Endometrium (tissue), 2 donors: Measurements from ENCODE around the gene RGS10.
"Not testable (repeated sequence)": the region's sequence is repeated elsewhere in the genome, so short reads cannot be mapped to it uniquely, and the experiment has no call there.

Source experiments
- FAIRE-seq: peaks from 2 replicates; lab custom pipeline; 2012; peaks lifted over from hg19 to GRCh38; lab: Jason Lieb, UNC
- donor health status: control.
- donor health status: control.

RGS10 gene

DNA sequence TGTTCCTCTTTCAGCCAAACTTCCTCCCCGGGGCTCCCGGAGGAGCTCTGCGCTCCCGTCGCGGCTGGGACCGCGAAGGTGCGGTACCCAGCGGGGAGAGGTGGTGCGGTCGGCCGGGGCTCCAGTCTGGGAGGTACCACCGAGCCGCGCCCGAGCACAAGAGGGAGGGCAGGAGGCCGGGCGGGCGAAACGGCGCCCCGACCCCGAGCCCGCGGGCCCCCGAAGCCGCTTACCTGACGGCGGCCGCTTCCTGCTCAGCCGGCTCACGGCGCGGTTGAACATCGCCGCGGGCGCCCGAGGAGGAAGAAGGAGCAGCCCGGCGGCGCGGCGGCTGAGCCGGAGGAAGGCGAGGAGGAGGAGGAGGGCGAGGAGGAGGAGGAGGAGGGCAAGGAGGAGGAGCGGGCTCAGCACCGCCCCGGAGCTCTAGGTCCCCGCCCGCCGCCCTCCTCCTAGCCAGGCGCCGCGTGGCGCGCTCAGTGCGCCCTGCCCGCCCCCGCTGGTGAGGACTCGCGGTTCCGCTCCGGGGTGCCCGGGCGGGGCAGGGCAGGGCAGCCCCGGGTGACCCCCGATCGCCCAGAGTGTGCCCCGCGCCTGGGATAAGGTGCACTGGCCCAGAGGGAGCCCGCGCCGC lies at the start of gene RGS10:
TSS of gene RGS10 (minus strand) at position 363 of the 631 bp plus-strand sequence. CDS start at position 282, 81 bp downstream.
- no peak for FAIRE-seq

DNA sequence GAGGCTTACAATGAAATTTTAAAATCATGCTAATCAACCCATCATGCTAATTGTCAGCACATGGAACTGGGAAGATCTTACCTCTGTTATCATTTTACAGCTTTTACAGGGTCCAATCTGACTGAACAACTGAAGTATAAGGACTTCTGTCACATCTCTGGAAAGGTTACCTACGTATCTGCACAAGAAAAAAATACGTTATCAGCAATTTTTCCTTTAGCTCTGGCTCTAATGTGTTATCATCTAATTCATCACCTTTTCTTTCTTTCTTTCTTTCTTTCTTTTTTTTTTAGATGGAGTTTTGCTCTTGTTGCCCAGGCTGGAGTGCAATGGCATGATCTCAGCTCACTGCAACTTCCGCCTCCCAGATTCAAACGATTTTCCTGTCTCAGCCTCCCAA lies 45.6 kb upstream of the RGS10 start:
- FAIRE-seq, result no peak

DNA sequence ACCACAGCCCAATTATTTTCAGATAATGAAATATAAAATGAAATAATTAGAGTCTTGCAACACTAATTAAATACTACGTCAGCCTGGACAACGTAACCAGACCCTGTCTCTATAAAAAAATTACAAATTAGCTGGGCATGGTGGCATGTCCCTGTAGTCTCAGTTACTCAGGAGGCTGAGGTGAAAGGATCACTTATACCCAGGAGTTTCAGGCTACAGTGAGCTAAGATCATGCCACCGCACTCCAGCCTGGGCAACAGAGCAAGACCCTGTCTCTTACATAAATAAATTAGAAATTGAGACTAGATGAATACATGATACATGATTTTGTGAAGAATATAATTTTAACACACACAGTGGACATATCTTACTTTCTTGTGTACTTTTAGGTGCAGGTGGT lies 35.8 kb upstream of the RGS10 start:
- FAIRE-seq, result no peak

DNA sequence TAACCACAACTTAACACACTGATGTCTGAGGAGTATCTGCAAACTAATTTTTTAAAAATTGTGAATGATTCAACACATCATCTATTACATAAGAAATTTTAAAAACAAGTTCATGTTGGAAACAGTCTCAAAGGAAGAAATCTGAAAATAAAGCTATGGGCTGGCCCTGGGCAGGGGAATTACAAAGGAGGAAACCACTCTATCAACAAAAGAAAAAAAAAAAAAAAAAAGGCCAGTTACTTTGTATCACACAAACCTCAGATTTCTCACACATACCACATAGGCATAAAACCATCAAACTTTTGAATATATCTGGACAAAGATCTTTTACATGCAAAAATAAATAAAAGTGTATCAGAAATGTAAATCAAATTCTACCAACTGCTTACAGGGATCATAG lies 33.5 kb upstream of the RGS10 start:
- no peak for FAIRE-seq

DNA sequence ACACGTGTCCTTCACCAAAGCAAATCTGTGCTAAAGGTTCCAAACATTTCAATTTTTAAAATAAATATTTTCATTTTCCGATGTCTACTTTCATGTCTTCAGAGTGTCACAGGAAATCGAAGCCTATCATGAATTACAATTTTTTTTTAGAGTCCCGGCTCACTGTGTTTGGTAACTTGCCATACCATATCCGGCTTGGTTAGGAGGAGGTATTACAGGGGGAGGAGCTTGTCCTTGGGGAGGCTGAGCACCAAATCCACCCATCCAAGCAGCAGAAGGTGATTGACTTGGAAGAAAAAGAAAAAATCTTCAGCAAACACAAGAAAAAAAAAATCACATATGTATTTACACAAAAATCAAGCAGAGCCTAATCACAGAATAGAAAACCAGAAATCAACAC lies 33.0 kb upstream of the RGS10 start:
- FAIRE-seq, result no peak

DNA sequence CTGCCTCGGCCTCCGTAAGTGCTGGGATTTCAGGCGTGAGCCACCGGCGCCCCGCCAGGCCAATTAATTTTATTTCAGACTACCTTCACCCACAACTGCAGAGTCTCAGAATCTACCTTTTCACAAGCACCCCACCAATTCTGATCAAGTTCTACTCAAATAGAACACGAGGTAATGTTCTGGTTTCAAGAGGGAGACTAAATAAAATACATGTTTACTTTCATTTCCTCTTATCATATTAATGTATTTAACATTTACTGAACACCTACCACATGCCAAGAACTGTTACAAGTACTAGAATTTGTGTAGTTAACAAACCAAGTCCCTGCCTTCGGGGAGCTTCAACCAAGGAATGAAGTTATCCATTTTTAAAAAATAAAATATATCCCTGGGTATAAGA lies 25.5 kb upstream of the RGS10 start:
- FAIRE-seq, result no peak

DNA sequence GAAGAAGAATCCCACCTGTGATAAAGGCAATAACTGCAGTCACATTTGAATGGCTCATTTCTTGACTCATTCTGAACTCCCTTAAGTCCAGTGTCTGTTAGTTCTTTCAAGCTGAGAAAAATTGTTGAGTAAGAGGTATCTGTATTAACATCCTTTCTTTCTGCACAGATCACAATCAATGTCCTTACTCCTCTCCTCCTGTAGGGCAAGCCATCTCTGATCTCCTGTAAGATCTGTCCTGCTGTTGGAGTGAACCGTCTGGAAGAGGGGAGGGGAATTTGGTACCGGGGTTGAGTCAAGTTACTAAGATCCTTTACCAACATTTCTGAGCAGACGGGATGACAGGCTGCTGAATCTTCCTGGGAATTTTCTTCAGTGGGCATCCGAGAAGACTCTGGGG lies 19.6 kb upstream of the RGS10 start:
- FAIRE-seq, result no peak

- FAIRE-seq, result not testable (repeated sequence)
Observed at GRCh38 chr10:119559511-119559910, 17.0 kb upstream of the RGS10 start.

DNA sequence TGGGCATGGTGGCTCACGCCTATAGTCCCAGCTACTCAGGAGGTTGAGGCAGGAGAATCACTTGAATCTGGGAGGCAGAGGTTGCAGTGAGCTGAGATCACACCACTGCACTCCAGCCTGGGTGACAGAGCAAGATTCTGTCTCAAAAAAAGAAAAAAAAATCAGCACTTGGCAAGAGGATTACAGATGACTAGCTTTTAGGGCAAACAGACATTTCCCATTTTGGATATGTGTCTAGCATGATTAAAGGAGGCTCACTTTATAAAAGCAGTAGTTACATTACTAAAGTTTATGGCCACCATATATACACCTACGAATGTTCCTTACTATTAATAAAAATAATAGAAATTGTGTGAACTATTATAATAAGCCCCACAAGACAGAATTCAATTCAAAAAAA lies 13.6 kb upstream of the RGS10 start:
- not testable (repeated sequence) for FAIRE-seq

DNA sequence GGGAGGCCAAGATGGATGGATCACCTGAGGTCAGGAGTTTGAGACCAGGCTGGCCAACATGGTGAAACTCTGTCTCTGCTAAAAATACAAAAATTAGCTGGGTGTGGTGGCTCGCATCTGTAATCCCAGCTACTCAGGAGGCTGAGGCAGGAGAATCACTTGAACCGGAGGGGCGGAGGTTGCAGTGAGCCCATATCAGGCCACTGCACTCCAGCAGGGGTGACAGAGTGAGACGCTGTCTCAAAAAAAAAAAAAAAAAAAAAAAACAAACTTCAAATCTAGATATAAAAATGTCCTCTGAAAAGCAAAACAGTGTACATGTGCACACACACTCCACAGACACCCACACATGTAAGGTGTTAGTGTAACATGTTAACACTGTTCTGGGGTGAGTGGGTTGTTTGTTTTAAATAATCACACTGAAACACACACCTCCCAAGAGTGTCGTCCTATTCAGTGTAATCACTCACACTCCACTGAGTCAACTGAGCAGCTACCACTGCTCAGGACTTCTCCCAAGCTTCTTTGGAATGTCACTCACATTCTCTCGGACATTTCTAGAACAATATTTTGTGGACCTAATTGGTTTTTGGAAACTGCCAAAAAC lies 12.8 kb upstream of the RGS10 start:
- FAIRE-seq, result no peak

DNA sequence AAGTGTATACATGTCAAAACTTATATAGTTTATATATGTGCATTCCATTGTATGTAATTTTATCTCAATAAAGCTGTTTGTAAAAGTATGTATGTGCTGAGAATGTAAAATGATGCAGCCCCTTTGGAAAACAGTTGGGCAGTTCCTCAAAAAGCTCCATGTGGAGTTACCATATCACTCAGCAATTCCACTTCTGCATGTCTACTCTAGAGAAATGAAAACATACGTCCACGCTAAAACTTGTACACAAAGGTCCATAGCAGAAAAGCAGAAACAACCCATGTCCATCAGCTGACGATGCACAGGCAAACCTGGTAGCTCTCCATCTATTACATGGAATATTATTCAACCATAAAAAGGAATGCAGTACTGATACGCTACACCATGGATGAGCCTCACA lies 8.3 kb upstream of the RGS10 start:
- FAIRE-seq, result no peak

DNA sequence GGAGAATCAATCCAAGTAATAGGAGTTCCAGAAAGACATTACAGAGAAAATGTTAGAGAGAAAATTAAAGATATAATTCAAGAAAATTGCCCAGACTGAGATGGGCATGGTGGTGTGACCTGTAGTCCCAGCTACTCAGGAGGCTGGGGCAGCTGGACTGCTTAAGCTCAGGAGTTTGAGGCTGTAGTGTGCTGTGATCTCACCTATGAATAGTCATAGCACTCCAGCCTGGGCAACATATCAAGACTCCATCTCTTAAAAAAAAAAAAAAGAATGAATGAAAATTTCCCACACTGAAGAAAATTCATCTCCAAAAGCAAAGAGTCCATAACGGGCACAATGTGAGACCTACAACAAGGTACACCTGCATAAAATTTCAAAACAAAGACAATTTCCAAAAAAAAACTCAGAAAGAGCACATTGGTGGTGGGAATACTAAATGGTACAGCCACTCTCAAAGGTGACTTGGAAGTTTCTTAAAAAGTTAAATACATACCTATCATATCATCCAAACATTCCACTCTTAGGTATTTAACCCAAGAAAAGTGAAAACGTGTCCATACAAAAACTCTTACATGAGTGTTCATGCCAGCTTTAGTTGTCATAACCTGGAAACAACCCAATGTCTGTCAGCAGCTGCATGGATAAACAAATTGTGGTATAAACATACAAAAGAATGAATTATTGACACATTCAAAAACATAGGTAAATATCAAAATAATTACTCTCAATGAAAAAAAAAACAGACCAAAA lies 6.9 kb upstream of the RGS10 start:
- FAIRE-seq, result no peak

- no peak for FAIRE-seq
Observed at GRCh38 chr10:119546009-119546408, 3.5 kb upstream of the RGS10 start.

GRCh38 chr10:119545310-119545709 lies 2.8 kb upstream of the RGS10 start:
- no peak for FAIRE-seq

- no peak for FAIRE-seq
Observed at GRCh38 chr10:119543814-119544642, 1.5 kb upstream of the RGS10 start.

DNA sequence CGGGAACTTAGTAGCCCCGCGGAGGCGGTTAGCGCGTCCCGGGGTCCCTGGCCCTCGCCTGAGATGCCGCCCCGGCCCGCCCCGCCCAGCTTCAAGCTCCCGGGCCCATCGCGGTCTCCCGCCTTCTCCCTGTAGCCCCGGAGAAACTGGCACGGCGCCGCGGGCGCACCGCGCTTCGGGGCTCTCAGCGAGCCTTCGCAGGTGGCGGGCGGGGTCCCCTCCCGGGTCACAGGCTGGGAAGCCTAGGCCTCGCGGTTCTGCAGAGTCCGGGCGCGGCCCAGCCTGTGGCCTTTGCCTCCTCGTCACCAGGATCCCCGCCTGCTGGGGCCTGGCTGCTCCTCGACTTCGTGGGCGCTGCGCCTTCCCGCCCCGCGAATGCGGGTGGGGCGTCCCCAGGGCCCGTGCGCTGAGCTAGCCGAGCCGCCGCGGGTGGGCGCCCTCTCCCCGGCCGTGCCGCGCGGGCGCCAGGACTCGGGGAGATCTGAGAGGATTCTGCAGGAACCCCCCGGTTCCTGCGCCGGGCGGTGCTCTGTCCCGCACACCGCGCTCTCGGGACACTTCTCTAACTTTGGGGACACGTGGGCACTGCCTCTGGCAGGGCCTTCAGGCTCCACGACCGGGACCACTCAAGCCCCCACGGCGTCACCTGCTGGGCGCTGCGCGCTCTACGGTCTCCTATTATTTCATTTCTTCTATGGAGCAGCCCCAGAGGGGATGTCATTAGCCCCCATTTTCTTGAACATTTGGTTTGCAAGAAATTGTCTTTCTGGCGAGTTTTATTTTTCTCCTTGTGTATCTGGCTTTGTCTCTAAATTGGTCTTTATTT lies 682 bp upstream of the RGS10 start:
- no peak for FAIRE-seq

DNA sequence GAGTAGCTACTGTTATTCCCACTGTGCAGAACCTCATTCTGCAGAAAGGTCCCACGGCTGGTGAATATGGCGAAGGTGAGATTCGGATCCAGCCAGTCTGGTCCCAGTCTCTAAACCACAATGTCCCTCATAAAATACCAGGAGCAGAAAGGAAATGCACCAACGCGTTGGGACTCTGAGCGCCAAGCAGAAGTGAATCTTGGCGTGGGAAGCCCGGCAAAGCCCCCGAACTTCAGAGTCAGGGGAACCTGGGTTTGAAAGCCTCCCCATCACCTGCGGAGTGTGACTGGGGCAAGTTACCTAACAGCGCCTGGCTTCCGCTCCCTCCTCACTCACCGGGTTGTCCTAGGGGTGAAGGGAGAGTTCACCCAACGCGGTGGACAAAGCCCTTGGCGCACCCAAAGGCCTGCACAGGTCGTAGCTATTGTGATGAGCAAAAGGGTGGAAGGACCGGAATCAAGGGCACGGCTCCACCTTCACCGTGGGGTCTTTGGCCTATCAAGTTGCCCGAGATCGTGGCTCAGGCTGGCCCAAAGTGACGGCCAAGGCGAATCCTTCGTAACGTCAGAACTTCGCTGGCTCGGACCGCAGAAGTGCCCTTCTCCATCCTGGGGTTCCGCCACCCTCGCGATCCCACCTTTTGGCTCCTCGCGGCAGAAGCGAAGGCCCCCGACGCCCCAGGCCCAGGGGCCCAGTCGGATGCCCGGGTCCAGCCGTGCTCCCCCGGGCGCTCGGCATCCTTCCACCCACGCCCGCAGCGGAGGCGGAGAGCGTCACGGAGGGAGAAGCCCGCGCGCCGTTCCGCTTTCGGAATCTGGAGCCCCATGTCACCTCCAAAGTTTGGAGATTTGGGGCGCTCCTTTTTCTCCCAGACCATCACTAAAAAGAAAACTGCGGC lies 811 bp downstream of the RGS10 start:
- FAIRE-seq, result no peak

GRCh38 chr10:119541046-119541445 lies 1.5 kb downstream of the RGS10 start:
- no peak for FAIRE-seq

DNA sequence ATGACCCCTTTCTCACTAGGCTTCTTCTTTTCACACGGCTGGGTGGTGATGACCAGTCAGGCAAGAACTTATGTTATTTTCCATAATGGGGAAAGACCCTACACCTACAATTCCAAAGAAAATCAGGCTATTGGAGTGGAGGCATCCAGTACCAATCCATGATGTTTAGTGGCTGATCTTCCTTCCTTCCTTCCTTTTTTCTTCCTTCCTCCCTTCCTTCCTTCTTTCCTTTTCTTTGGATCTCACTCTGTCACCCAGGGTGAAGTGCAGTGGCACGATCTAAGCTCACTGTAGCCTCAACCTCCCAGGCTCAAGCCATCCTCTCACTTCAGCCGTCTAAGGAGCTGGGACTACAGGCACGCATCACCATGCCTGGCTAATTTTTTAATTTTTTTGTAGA lies 2.5 kb downstream of the RGS10 start:
- no peak for FAIRE-seq

DNA sequence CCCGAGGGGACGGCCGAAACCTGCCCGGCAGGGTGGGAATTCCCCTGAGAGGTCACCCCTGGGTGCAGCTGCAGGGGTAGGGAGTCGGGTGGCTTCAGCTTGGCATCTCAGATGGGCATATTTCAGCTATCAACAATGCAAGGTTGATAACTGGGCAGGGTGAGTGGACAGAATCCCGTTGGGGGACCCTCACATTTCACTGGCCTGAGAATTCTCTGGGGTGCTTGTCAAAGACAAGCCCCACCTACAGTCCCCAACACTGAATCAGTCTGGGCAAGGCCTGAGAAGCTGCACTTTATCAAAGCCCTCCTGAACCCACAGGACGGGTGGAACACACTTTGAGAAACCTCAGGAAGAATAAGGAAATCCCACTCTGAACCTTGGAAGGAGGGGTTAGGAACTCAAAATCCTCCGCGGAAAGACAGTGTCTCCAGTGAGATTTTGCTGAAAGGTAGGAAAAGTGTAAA lies 3.1 kb downstream of the RGS10 start:
- FAIRE-seq, result no peak
